GM19238 (cell line): ENCODE data around the gene ZNF853.
A peak's percentile ranks its signal among the peaks of the same experiment; 100 is the strongest.
"Not testable (repeated sequence)": the region's sequence is repeated elsewhere in the genome, so short reads cannot be mapped to it uniquely, and the experiment has no call there.

ENCODE experiments used
- DNase-seq: peaks from one replicate; pipeline ENCODE4 v3.0.0; 2011; ENCODE audit warnings: low spot score; ENCODE audit not compliant: insufficient read length

Gene ZNF853

GRCh38 chr7:6606866-6607583, 8.4 kb upstream of the ZNF853 start:
- DNase-seq = no peak

GRCh38 chr7:6607651-6608051, 7.8 kb upstream of the ZNF853 start:
- DNase-seq = no peak

- no peak for DNase-seq
Measured at GRCh38 chr7:6608081-6608480, 7.3 kb upstream of the ZNF853 start.

GRCh38 chr7:6608794-6609193, 6.6 kb upstream of the ZNF853 start:
- no peak for DNase-seq

- no peak for DNase-seq
Measured at GRCh38 chr7:6612819-6613218, 2.6 kb upstream of the ZNF853 start.

- DNase-seq = no peak
Measured at GRCh38 chr7:6613706-6614105, 1.7 kb upstream of the ZNF853 start.

- DNase-seq = no peak
Measured at GRCh38 chr7:6615723-6616555, 529 bp downstream of the ZNF853 start.

GRCh38 chr7:6616854-6617643, 1.6 kb downstream of the ZNF853 start:
- DNase-seq = no peak

- no peak for DNase-seq
Measured at GRCh38 chr7:6618621-6619020, 3.2 kb downstream of the ZNF853 start.

GRCh38 chr7:6619961-6620360, 4.6 kb downstream of the ZNF853 start:
- no peak for DNase-seq

- DNase-seq = no peak
Measured at GRCh38 chr7:6621195-6622133, 6.1 kb downstream of the ZNF853 start.

- no peak for DNase-seq
Measured at GRCh38 chr7:6622134-6622710, 6.8 kb downstream of the ZNF853 start.

GRCh38 chr7:6623589-6624245, 8.3 kb downstream of the ZNF853 start:
- peak; percentile 40 for DNase-seq

GRCh38 chr7:6624246-6624611, 8.8 kb downstream of the ZNF853 start:
- DNase-seq = no peak

GRCh38 chr7:6628045-6628444, 12.6 kb downstream of the ZNF853 start:
- DNase-seq = no peak

- no peak for DNase-seq
Measured at GRCh38 chr7:6630007-6630849, 14.8 kb downstream of the ZNF853 start.

- no peak for DNase-seq
Measured at GRCh38 chr7:6631605-6632004, 16.2 kb downstream of the ZNF853 start.

- no peak for DNase-seq
Measured at GRCh38 chr7:6634021-6634420, 18.6 kb downstream of the ZNF853 start.

- DNase-seq = not testable (repeated sequence)
Measured at GRCh38 chr7:6634971-6635370, 19.6 kb downstream of the ZNF853 start.
